Mucosa of descending colon (tissue), 3 donors: ENCODE measurements around the gene TEX14. TPM values are rescaled to one million over a fixed set of nuclear protein-coding genes. Genes with fewer than 3 reads are reported as not detected.

Experiments
- ATAC-seq: fragments of 200-7000 bp; cut with Tn5 transposase; one replicate; pipeline ENCODE4 v1.9.1; 2020; ENCODE audit warnings: mild to moderate bottlenecking, moderate library complexity
- DNase-seq, 3 donors: peaks; one replicate each; pipeline ENCODE4 v3.0.0-alpha.2; 2020
- H3K36me3 ChIP-seq: fragments of 200-600 bp; one replicate; pipeline ENCODE4 v1.8.0; 2021; ENCODE audit warnings: low read depth, mild to moderate bottlenecking
- H3K4me1 ChIP-seq: fragments of 200-600 bp; one replicate; pipeline ENCODE4 v1.8.0; 2021; ENCODE audit warnings: low read depth, mild to moderate bottlenecking
- H3K4me3 ChIP-seq: fragments of 200-600 bp; one replicate; pipeline ENCODE4 v1.8.0; 2021; ENCODE audit warnings: mild to moderate bottlenecking
- H3K9me3 ChIP-seq: fragments of 200-600 bp; one replicate; pipeline ENCODE4 v1.8.0; 2021; ENCODE audit warnings: mild to moderate bottlenecking
- CTCF ChIP-seq: fragments of 200-600 bp; IDR thresholded peaks from one replicate; pipeline ENCODE4 v1.8.0; 2022; ENCODE audit warnings: antibody characterized with exemption, mild to moderate bottlenecking
- intact Hi-C, 2 donors: fragments of 100-400 bp; cut with DNase I in 1 of 2; cut with micrococcal nuclease in 1 of 2; formaldehyde crosslinking; loops; one replicate each; pipeline versions ENCODE4 v1.11.0 to v1.11.1; 2022; cut with DNase I, micrococcal nuclease
- total RNA-seq, 3 donors: library from RNA; stranded (reverse); fragmentation: NEBNext Ultra II Directional in 2 of 3; extraction: Animal tissue kit (Norgen Biotek cat#: 25700) in 2 of 3; gene quantifications; one replicate each; pipeline versions ENCODE4 v1.2.1 to v1.2.4, GENCODE V29; 2021 to 2023
- donor health status: DM: no; HTN: no; CAD: no; lungs with moderate emphysema.
- donor health status: DM: no; HTN: no; CAD: no.
- donor health status: DM: no; HTN: yes; CAD: no.

TEX14 gene
- total RNA-seq, 3 donors from 2014 or later = 0.28 TPM; not detected in 2

DNA sequence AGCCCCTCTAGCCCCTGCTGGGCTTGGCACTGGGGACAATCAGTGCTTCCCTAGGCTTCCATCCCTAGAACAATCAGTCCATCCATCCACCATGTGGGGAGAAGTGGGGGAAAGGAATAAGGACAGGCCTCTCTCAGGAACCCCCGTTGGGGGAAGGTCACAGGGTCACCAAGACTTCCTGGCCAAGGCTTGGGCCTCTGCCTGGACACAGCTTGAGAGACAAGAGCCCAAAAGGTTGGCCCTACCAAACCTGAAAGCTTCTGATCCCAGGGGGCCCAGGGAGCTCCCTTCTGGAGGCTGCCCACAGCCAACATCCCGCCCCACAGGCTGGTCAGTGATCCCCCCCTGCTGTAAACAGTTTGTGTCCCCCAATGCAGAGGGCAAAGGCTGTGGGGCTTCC, 161.2 kb downstream of the TEX14 start:
- TF ChIP-seq CTCF = no peak
- intact Hi-C loops = no loop called here
- peaks cover 8% of the 10 kb centered on the region for H3K4me1 ChIP-seq

GRCh38 chr17:58529275-58529674, 162.6 kb downstream of the TEX14 start:
- no peak overlapping the region for H3K4me3 ChIP-seq

More for the DNA sequence above, 161.2 kb downstream of the TEX14 start:
- DNase-seq = no peak
- Histone ChIP-seq H3K4me3 (no peak overlapping the region), H3K9me3 (no peaks in the 10 kb centered on the region), H3K36me3 (no peaks in the 10 kb centered on the region)
- ATAC-seq = no peak

DNA sequence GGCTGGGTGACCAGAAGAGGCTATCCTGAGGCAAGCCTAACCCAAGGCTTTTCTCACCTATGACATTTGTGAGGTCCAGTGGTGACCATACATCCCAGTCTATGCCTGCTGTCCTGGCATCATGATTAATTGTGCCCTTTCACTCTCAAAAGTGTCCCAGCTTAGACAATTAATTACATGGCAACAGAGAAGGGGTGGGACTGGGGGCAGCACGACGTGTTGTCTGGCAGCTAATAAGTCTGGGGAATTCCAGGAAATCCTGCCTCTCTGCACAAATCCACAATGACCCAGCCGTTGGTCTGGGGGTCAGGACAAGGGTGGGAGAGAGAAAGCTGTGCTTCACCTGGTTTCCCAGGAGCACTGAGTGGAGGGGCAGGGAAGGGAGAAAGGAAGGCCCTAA, 163.4 kb downstream of the TEX14 start:
- ATAC-seq (no peak), DNase-seq (no peak)
- intact Hi-C loops = no loop called here
- H3K9me3 ChIP-seq = no peaks in the 10 kb centered on the region
- no peak for TF ChIP-seq CTCF
- H3K4me1 ChIP-seq = peaks cover 8% of the 10 kb centered on the region
- no peak overlapping the region for H3K4me3 ChIP-seq
- H3K36me3 ChIP-seq = no peaks in the 10 kb centered on the region

More at GRCh38 chr17:58529275-58529674, 162.6 kb downstream of the TEX14 start:
- no peaks in the 10 kb centered on the region for H3K9me3 ChIP-seq
- ATAC-seq (no peak), DNase-seq (no peak)
- TF ChIP-seq CTCF = no peak
- intact Hi-C loops = no loop called here
- no peaks in the 10 kb centered on the region for H3K36me3 ChIP-seq
- H3K4me1 ChIP-seq = peaks cover 8% of the 10 kb centered on the region

- no peaks in the 10 kb centered on the region for H3K9me3 ChIP-seq
- H3K36me3 ChIP-seq = no peaks in the 10 kb centered on the region
- ATAC-seq (no peak), DNase-seq (no peak)
- H3K4me1 ChIP-seq = peaks cover 8% of the 10 kb centered on the region
- intact Hi-C loops = no loop called here
- no peak for TF ChIP-seq CTCF
- no peak overlapping the region for H3K4me3 ChIP-seq
Observed at GRCh38 chr17:58527949-58528348, 163.9 kb downstream of the TEX14 start.

- no peak for TF ChIP-seq CTCF
- intact Hi-C loops = no loop called here
- Histone ChIP-seq H3K36me3 (no peaks in the 10 kb centered on the region), H3K4me3 (no peak overlapping the region), H3K4me1 (peaks cover 5% of the 10 kb centered on the region), H3K9me3 (no peaks in the 10 kb centered on the region)
- DNase-seq (no peak), ATAC-seq (no peak)
Observed at GRCh38 chr17:58527306-58527705, 164.5 kb downstream of the TEX14 start.

DNA sequence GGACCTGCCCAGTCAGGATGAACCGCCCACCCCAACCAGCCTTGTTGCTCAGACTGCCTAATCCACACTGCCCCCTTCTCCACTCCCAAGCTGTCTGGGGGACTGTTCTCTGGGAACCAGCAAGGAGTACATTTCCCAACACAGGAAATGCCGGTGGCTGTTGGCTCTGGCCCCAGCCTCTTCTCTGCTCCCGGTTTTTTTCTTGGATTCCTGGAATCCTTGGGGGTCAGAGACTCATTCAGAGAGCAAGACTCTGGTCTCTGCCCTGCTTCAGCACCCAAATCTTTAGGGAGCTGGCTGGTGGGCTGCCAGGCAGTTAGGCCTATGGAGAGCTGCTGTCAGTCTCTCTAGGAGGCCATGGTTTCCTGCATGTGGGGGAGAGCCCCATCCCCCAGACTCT, 166.6 kb downstream of the TEX14 start:
- intact Hi-C loops = no loop called here
- no peaks in the 10 kb centered on the region for H3K36me3 ChIP-seq
- ATAC-seq (peak; percentile 14), DNase-seq (no peak)
- no peak overlapping the region for H3K4me3 ChIP-seq
- no peak for TF ChIP-seq CTCF
- H3K4me1 ChIP-seq = peaks cover under 1% of the 10 kb centered on the region
- H3K9me3 ChIP-seq = no peaks in the 10 kb centered on the region
